K562 (cell line): ENCODE measurements around the gene SLC24A3. TPM values are rescaled to one million over a fixed set of nuclear protein-coding genes. Genes with fewer than 3 reads are reported as not detected.

ENCODE experiments used
- ATAC-seq: fragments of 200-7000 bp; cut with Tn5 transposase; 3 replicates; pipeline ENCODE4 v1.9.1; 2020; ENCODE audit warnings: moderate library complexity
- BruUV-seq: library from RNA; stranded (reverse); fragments of 400-500 nt; replicated peaks from 2 replicates; lab custom pipeline; 2021; lab: Mats Ljungman, UMichigan
- CTCF ChIA-PET: fragments of 300-600 bp; formaldehyde crosslinking; extraction: SDS; loops from one replicate; lab custom pipeline; 2021; ENCODE audit warnings: low intra/inter-chr PET ratio; lab: Yijun Ruan, JAX
- POLR2A ChIA-PET: fragments of 300-600, 350-650 bp; sonication (Branson Sonifier 250); formaldehyde crosslinking; extraction: SDS; loops from one replicate; lab custom pipeline; 2021; ENCODE audit warnings: antibody characterized with exemption, inconsistent platforms; lab: Yijun Ruan, JAX
- DNase-seq, 4 experiments: peaks; one replicate each; pipeline versions ENCODE4 v3.0.0 to v3.0.0-alpha.2; 2011 to 2018; ENCODE audit warnings: low spot score in 3 of 4, mixed read lengths in 3 of 4; ENCODE audit errors: extremely low read depth in 1 of 4
- FAIRE-seq: peaks from 2 replicates; lab custom pipeline; 2011; peaks lifted over from hg19 to GRCh38; lab: Jason Lieb, UNC
- H2AFZ ChIP-seq: 2 replicates; pipeline ENCODE4 v1.6.0; 2011; ENCODE audit warnings: low read depth, low read length, control low read depth, inconsistent platforms
- H3K27ac ChIP-seq: fragments of 200-600 bp; 3 replicates; pipeline ENCODE4 v1.8.0; 2011; ENCODE audit warnings: low read depth, mild to moderate bottlenecking, control low read depth, inconsistent platforms, low read length, moderate library complexity, mixed read lengths; ENCODE audit errors: extremely low read depth
- H3K27me3 ChIP-seq, 2 experiments: fragments of 300-600 bp in 1 of 2; 2 replicates in 1 of 2; 3 replicates in 1 of 2; pipeline versions ENCODE4 v1.6.0 to v1.8.0; 2011; ENCODE audit warnings: inconsistent platforms in 2 of 2, low read length in 2 of 2, mild to moderate bottlenecking in 1 of 2, mixed read lengths in 1 of 2, moderate library complexity in 1 of 2; ENCODE audit not compliant: control insufficient read depth in 2 of 2, insufficient read depth in 2 of 2
- H3K36me3 ChIP-seq: fragments of 300-600 bp; 3 replicates; pipeline ENCODE4 v1.8.0; 2011; ENCODE audit warnings: mild to moderate bottlenecking, low read length, inconsistent platforms; ENCODE audit not compliant: control insufficient read depth, insufficient read depth
- H3K4me1 ChIP-seq, 2 experiments: fragments of 200-600 bp in 1 of 2; replicated peaks in 1 of 2; 2 replicates in 1 of 2; 3 replicates in 1 of 2; pipeline versions ENCODE4 v1.5.1 to v1.8.0; 2011; ENCODE audit warnings: inconsistent platforms in 2 of 2, low read length in 2 of 2, mild to moderate bottlenecking in 1 of 2, mixed read lengths in 1 of 2, moderate library complexity in 1 of 2; ENCODE audit not compliant: control insufficient read depth in 2 of 2, insufficient read depth in 2 of 2
- H3K4me2 ChIP-seq: 2 replicates; pipeline ENCODE4 v1.6.1; 2011; ENCODE audit warnings: low read length, control low read depth, inconsistent platforms, mixed read lengths; ENCODE audit not compliant: insufficient read depth
- H3K4me3 ChIP-seq: fragments of 200-600 bp; sonication (generic), shearing (Covaris generic); 2 replicates; pipeline ENCODE4 v1.5.1; 2016; ENCODE audit warnings: control low read depth, inconsistent platforms
- H3K79me2 ChIP-seq: fragments of 200-600 bp; 3 replicates; pipeline ENCODE4 v1.8.0; 2011; ENCODE audit warnings: low read length, inconsistent platforms; ENCODE audit not compliant: control insufficient read depth, insufficient read depth
- H3K9ac ChIP-seq, 2 experiments: 2 replicates each; pipeline versions ENCODE4 v1.6.0 to v1.6.1; 2011; ENCODE audit warnings: low read depth in 2 of 2, low read length in 2 of 2, control low read depth in 1 of 2, inconsistent platforms in 1 of 2, mild to moderate bottlenecking in 1 of 2, mixed read lengths in 1 of 2; ENCODE audit not compliant: insufficient read depth in 1 of 2
- H3K9me1 ChIP-seq: one replicate; pipeline ENCODE4 v1.6.0; 2011; ENCODE audit warnings: inconsistent platforms, mild to moderate bottlenecking, low read length, moderate library complexity; ENCODE audit not compliant: control insufficient read depth, insufficient read depth
- H3K9me3 ChIP-seq: replicated peaks from 2 replicates; pipeline ENCODE4 v1.5.1; 2011; ENCODE audit warnings: low read depth, low read length, inconsistent platforms; ENCODE audit not compliant: control insufficient read depth, insufficient read depth
- H4K20me1 ChIP-seq: replicated peaks from 2 replicates; pipeline ENCODE4 v1.6.1; 2011; ENCODE audit warnings: low read length, inconsistent platforms, mixed read lengths; ENCODE audit not compliant: control insufficient read depth, insufficient read depth
- BRD9 ChIP-seq: fragments of 450-650 bp; IDR thresholded peaks from 2 replicates; pipeline ENCODE4 v1.6.1; 2018; ENCODE audit warnings: low read depth; ENCODE audit not compliant: partially characterized antibody
- CCNT2 ChIP-seq: IDR thresholded peaks from 2 replicates; pipeline ENCODE4 v1.6.1; 2011; ENCODE audit warnings: borderline replicate concordance, low read depth, mild to moderate bottlenecking, moderate library complexity, mixed read lengths, low read length; ENCODE audit not compliant: insufficient read length; ENCODE audit errors: extremely low read depth
- DIDO1 ChIP-seq: fragments of 450-650 bp; IDR thresholded peaks from 2 replicates; pipeline ENCODE4 v1.6.1; 2016; ENCODE audit warnings: low read depth, missing biosample characterization, missing genetic modification characterization
- DNMT1 ChIP-seq: fragments of 450-650 bp; IDR thresholded peaks from 2 replicates; pipeline ENCODE4 v1.6.1; 2016; ENCODE audit warnings: antibody characterized with exemption, mild to moderate bottlenecking
- ERF ChIP-seq: fragments of 450-650 bp; formaldehyde crosslinking; IDR thresholded peaks from 2 replicates; pipeline ENCODE4 v1.4.0; 2020; ENCODE audit warnings: mild to moderate bottlenecking, mixed read lengths
- MCM7 ChIP-seq, 2 experiments: fragments of 450-650 bp; IDR thresholded peaks; 2 replicates each; pipeline ENCODE4 v1.6.1; 2016 to 2018
- PTTG1 ChIP-seq: fragments of 450-650 bp; IDR thresholded peaks from 2 replicates; pipeline ENCODE4 v1.6.1; 2016; ENCODE audit warnings: low read depth, mild to moderate bottlenecking, missing genetic modification characterization, missing compliant biosample characterization
- SP2 ChIP-seq: IDR thresholded peaks from 2 replicates; pipeline ENCODE4 v1.6.1; 2011; ENCODE audit warnings: mild to moderate bottlenecking, low read depth, low read length, moderate library complexity; ENCODE audit not compliant: poor library complexity, severe bottlenecking; ENCODE audit errors: extremely low read depth
- ZNF436 ChIP-seq: fragments of 250-450, 450-650 bp; sonication (Bioruptor Pico); formaldehyde crosslinking; IDR thresholded peaks from 2 replicates; pipeline ENCODE4 v1.7.0; 2020; ENCODE audit warnings: mild to moderate bottlenecking
- ZNF583 ChIP-seq: fragments of 250-450 bp; sonication (Bioruptor Pico); IDR thresholded peaks from 2 replicates; pipeline ENCODE4 v1.4.0; 2020
- WGBS: fragments of 100-300 bp; shearing (Covaris generic); methylation state at CpG from one replicate; pipeline ENCODE4 v1.1.6; 2016; ENCODE audit warnings: low coverage, mixed read lengths; ENCODE audit not compliant: insufficient coverage; ENCODE audit errors: missing lambda C conversion rate; 5-methylcytosine and 5-hydroxymethylcytosine counted together
- in situ Hi-C: fragments of 300-500 bp; cut with MboI; formaldehyde crosslinking; loops from 4 replicates; pipeline ENCODE4 v1.15.0; 2018; ENCODE audit warnings: inconsistent platforms, mixed read lengths
- intact Hi-C: fragments of 100-400 bp; cut with micrococcal nuclease; formaldehyde crosslinking; loops from 2 replicates; pipeline ENCODE4 v1.14.2; 2022
- polyA plus RNA-seq, 8 experiments: library from polyadenylated mRNA; depleted of rRNA in 4 of 8; stranded (reverse) in 5 of 8; unstranded in 3 of 8; fragments of >200 nt; fragmentation: Nextera tagmentation in 2 of 8; fragmentation: Illumina TruSeq in 1 of 8; extraction: Ambion mirVana in 2 of 8; extraction: Trizol in 1 of 8; gene quantifications; 2 replicates each; pipeline versions ENCODE4 v1.2.1 to v1.2.3, GENCODE V29; 2011 to 2014; ENCODE audit warnings: inconsistent platforms in 1 of 8, missing spikeins in 1 of 8
- total RNA-seq, 7 experiments: library from RNA; depleted of rRNA in 6 of 7; stranded (reverse); fragments of >200 nt in 6 of 7; fragmentation: Illumina TruSeq in 2 of 7; extraction: Trizol in 2 of 7; gene quantifications; 2 replicates each; pipeline versions ENCODE4 v1.2.1 to v1.2.3, GENCODE V29; 2011 to 2021; ENCODE audit warnings: low replicate concordance in 1 of 7
- TF ChIP-seq, protein P1 (sequence below): sonication (generic); formaldehyde crosslinking; IDR thresholded peaks from 2 replicates; pipeline ENCODE4 v1.8.1; 2022; ENCODE audit warnings: missing genetic modification reagents
- TF ChIP-seq, protein P2 (sequence below): fragments of 250-450 bp; sonication (Bioruptor Pico); IDR thresholded peaks from 2 replicates; pipeline ENCODE4 v1.5.0; 2021

Gene SLC24A3
- total and polyA plus RNA-seq, 9 of the 15 experiments (the other 6 are each of a cell fraction or from before 2014, with no cell fraction given), result not detected

DNA sequence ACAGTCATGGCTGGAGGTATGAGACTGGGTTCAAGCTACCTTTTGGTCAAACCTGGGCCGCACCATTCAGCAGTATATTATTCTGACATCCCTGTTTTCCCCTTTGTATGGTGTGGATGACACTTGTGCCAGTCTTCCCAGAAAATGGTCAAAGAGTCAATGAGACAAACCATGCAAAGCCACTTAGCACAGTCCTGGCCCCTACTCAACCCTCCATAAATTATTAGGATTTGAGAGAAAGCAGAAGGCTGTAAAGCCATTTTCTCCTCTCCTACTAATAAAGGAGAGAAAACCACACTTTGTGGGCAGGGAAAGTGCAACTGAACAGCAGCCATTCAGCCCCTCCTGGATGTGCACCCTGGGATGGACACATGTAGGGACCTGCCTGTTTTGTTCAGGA lies 236.2 kb downstream of the SLC24A3 start:
- 0% methylated on average over 1 of the region's 1 CpG for WGBS
- CTCF ChIA-PET, result no interaction called here
- TF ChIP-seq MCM7 (IDR thresholded peaks at IDR 0.05) (no peak), SP2 (no peak), ERF (CRISPR knock-in tag) (no peak), ZNF583 (CRISPR knock-in tag) (no peak), DIDO1 (tag) (no peak), CCNT2 (no peak), DNMT1 (no peak), ZNF436 (CRISPR knock-in tag) (no peak), PTTG1 (tag) (no peak), BRD9 (no peak)
- TF ChIP-seq, protein P1, sequence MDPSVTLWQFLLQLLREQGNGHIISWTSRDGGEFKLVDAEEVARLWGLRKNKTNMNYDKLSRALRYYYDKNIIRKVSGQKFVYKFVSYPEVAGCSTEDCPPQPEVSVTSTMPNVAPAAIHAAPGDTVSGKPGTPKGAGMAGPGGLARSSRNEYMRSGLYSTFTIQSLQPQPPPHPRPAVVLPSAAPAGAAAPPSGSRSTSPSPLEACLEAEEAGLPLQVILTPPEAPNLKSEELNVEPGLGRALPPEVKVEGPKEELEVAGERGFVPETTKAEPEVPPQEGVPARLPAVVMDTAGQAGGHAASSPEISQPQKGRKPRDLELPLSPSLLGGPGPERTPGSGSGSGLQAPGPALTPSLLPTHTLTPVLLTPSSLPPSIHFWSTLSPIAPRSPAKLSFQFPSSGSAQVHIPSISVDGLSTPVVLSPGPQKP, result no peak
- TF ChIP-seq, protein P2, sequence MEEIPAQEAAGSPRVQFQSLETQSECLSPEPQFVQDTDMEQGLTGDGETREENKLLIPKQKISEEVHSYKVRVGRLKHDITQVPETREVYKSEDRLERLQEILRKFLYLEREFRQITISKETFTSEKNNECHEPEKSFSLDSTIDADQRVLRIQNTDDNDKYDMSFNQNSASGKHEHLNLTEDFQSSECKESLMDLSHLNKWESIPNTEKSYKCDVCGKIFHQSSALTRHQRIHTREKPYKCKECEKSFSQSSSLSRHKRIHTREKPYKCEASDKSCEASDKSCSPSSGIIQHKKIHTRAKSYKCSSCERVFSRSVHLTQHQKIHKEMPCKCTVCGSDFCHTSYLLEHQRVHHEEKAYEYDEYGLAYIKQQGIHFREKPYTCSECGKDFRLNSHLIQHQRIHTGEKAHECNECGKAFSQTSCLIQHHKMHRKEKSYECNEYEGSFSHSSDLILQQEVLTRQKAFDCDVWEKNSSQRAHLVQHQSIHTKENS (CRISPR knock-in tag), result no peak
- Histone ChIP-seq H4K20me1 (no peaks in the 10 kb centered on the region), H3K4me1 (no peaks in the 10 kb centered on the region), H3K9ac (no peak overlapping the region), H3K9me3 (no peaks in the 10 kb centered on the region), H3K4me2 (no peak overlapping the region), H3K36me3 (no peaks in the 10 kb centered on the region), H3K4me3 (no peak overlapping the region), H3K27ac (no peak overlapping the region), H2AFZ (no peak overlapping the region), H3K9me1 (no peaks in the 10 kb centered on the region), H3K79me2 (no peaks in the 10 kb centered on the region), H3K27me3 (no peaks in the 10 kb centered on the region)
- ATAC-seq (no peak), DNase-seq (no peak), FAIRE-seq (no peak)
- POLR2A ChIA-PET, result no interaction called here
- BruUV-seq, result no TSS peak
- in situ Hi-C loops (no loop called here), intact Hi-C loops (no loop called here)
